ENCODE results near the gene LMF2. TPM values are rescaled to one million over a fixed set of nuclear protein-coding genes. Genes with fewer than 3 reads are reported as not detected.

Gene LMF2
- polyA plus RNA-seq, 1 donor (not counting 4 experiments of a cell fraction or from before 2014, with no cell fraction given) = 13.2 TPM

- dilution Hi-C loops (cut with MboI; ENCODE audit: extremely low pct_ligation_motif_present, low sequenced_read_pairs) = no loop called here
- H3K4me1 ChIP-seq (ENCODE audit: control insufficient read depth, extremely low read depth, insufficient read depth, low read length) = peaks cover 15% of the 10 kb centered on the region
- H3K79me2 ChIP-seq (ENCODE audit: control insufficient read depth, insufficient read depth, low read length) = peaks cover 5% of the 10 kb centered on the region
- peak overlapping the region; percentile 60 for H3K9ac ChIP-seq (ENCODE audit: control insufficient read depth, extremely low read depth, insufficient read depth, low read length)
- DNase-seq (ENCODE audit: low read depth, low spot score) (no peak), FAIRE-seq (no peak)
- peak overlapping the region; percentile 50 to 79 (median 58) for H3K4me3 ChIP-seq (ENCODE audit: control insufficient read depth in 2 of 3, extremely low read depth in 1 of 3, insufficient read depth in 2 of 3, low read depth in 1 of 3, low read length in 3 of 3)
- no peaks in the 10 kb centered on the region for H3K9me3 ChIP-seq (ENCODE audit: control insufficient read depth, low read depth, low read length)
- H4K20me1 ChIP-seq (ENCODE audit: control insufficient read depth, extremely low read depth, insufficient read depth, low read length) = no peaks in the 10 kb centered on the region
- H3K27me3 ChIP-seq (ENCODE audit: control insufficient read depth, extremely low read depth, insufficient read depth, low read length) = peaks cover 11% of the 10 kb centered on the region
- no peak for TF ChIP-seq CTCF (optimal IDR thresholded peaks at IDR 0.05 in 1 of 3, IDR thresholded peaks at IDR 0.05 in 1 of 3, conservative IDR thresholded peaks at IDR 0.05 in 1 of 3; ENCODE audit: extremely low read depth in 1 of 3, insufficient read depth in 2 of 3, low read length in 3 of 3)
- no peak for TF ChIP-seq EZH2 (IDR thresholded peaks at IDR 0.05; ENCODE audit: low read length)
- H3K4me2 ChIP-seq (ENCODE audit: control insufficient read depth, extremely low read depth, insufficient read depth, low read depth, low read length) = peak overlapping the region; percentile 85
- H3K36me3 ChIP-seq (ENCODE audit: control insufficient read depth in 2 of 2, extremely low read depth in 1 of 2, insufficient read depth in 2 of 2, low read length in 2 of 2) = peaks cover 0 to 2% of the 10 kb centered on the region in 2 experiments
- no peak overlapping the region for H2AFZ ChIP-seq (ENCODE audit: control insufficient read depth, low read length)
- H3K27ac ChIP-seq (ENCODE audit: control insufficient read depth, insufficient read depth, low read length) = no peak overlapping the region
- H3K9me1 ChIP-seq (ENCODE audit: control insufficient read depth, extremely low read depth, insufficient read depth, low read length) = no peaks in the 10 kb centered on the region
Observed at GRCh38 chr22:50529416-50529896, 22.0 kb upstream of the LMF2 start.

DNA sequence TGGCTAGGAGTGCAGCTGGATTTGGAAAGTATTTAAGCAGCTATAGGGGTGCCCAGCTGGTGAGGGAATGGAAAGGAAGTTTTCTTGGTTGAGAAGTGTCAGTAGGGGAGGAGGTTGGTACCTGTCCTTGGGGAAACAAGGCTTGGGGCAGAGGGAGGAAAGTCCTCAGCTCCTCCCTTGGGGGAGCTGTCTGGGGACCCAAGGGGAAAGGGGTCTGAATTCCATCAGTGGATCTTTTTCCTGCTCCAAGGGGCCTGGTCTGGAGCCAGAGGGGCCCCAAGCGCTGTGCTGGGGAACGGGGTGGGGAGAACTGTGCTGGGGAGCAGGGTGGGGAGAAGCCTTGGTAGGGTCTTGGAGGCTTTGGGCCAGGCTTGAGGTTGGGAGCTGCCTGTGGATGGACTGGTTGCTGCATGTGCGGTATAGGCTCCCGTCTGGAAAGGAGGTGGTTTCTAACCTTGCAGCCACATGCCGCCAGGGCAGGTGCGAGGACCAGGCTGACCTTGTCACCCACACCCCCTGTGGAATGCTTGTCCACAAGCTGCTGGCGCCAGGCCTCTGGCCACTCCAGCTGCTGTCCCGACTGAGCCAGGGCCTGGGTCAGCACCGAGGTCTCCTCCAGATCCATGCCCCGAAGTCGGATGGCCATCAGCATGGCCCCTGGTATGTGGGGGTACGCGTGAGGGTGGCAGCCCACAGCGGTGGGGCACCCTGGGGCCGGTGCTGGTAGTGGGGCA lies 21.3 kb upstream of the LMF2 start:
- H3K27ac ChIP-seq (ENCODE audit: control insufficient read depth, insufficient read depth, low read length) = no peak overlapping the region
- FAIRE-seq = no peak

More for the DNA sequence above, 21.3 kb upstream of the LMF2 start:
- peak overlapping the region; percentile 60 for H3K9ac ChIP-seq (ENCODE audit: control insufficient read depth, extremely low read depth, insufficient read depth, low read length)
- no peak overlapping the region for H2AFZ ChIP-seq (ENCODE audit: control insufficient read depth, low read length)
- H3K4me3 ChIP-seq (ENCODE audit: control insufficient read depth in 2 of 3, extremely low read depth in 1 of 3, insufficient read depth in 2 of 3, low read depth in 1 of 3, low read length in 3 of 3) = peak overlapping the region in 2 of 3 experiments; percentile 50 to 58
- no peaks in the 10 kb centered on the region for H4K20me1 ChIP-seq (ENCODE audit: control insufficient read depth, extremely low read depth, insufficient read depth, low read length)
- peak overlapping the region; percentile 85 for H3K4me2 ChIP-seq (ENCODE audit: control insufficient read depth, extremely low read depth, insufficient read depth, low read depth, low read length)
- no peaks in the 10 kb centered on the region for H3K9me1 ChIP-seq (ENCODE audit: control insufficient read depth, extremely low read depth, insufficient read depth, low read length)
- dilution Hi-C loops (cut with MboI; ENCODE audit: extremely low pct_ligation_motif_present, low sequenced_read_pairs) = no loop called here
- peaks cover 2 to 5% of the 10 kb centered on the region in 2 experiments for H3K36me3 ChIP-seq (ENCODE audit: control insufficient read depth in 2 of 2, extremely low read depth in 1 of 2, insufficient read depth in 2 of 2, low read length in 2 of 2)
- no peak for TF ChIP-seq CTCF (optimal IDR thresholded peaks at IDR 0.05 in 1 of 3, IDR thresholded peaks at IDR 0.05 in 1 of 3, conservative IDR thresholded peaks at IDR 0.05 in 1 of 3; ENCODE audit: extremely low read depth in 1 of 3, insufficient read depth in 2 of 3, low read length in 3 of 3)
- no peak for TF ChIP-seq EZH2 (IDR thresholded peaks at IDR 0.05; ENCODE audit: low read length)
- no peak for DNase-seq (ENCODE audit: low read depth, low spot score)
- no peaks in the 10 kb centered on the region for H3K9me3 ChIP-seq (ENCODE audit: control insufficient read depth, low read depth, low read length)
- H3K79me2 ChIP-seq (ENCODE audit: control insufficient read depth, insufficient read depth, low read length) = peaks cover 11% of the 10 kb centered on the region
- H3K27me3 ChIP-seq (ENCODE audit: control insufficient read depth, extremely low read depth, insufficient read depth, low read length) = peaks cover 11% of the 10 kb centered on the region
- H3K4me1 ChIP-seq (ENCODE audit: control insufficient read depth, extremely low read depth, insufficient read depth, low read length) = peaks cover 21% of the 10 kb centered on the region

Measured in keratinocyte (primary cell).